ENCODE results near the gene GPR78.

- TF ChIP-seq POLR2AphosphoS5 (IDR thresholded peaks at IDR 0.05), result no peak
- no peak for TF ChIP-seq CTCF (IDR thresholded peaks at IDR 0.05)
These were observed 27.0 kb upstream of the GPR78 start for GRCh38 chr4:8553216-8553615.

All from sigmoid colon (tissue), 4 donors.